ENCODE measurements around the gene PCP4.
"Not testable (repeated sequence)": the region's sequence is repeated elsewhere in the genome, so short reads cannot be mapped to it uniquely, and the experiment has no call there.

PCP4 gene

GRCh38 chr21:39866093-39866492 is 1.1 kb upstream of the PCP4 start:
- DNase-seq = no peak

- peak; percentile 47 for DNase-seq
These were observed 2.0 kb downstream of the PCP4 start for GRCh38 chr21:39869141-39869818.

- DNase-seq = no peak
These were observed 6.4 kb downstream of the PCP4 start for GRCh38 chr21:39873687-39874086.

- DNase-seq = no peak
These were observed 7.0 kb downstream of the PCP4 start for GRCh38 chr21:39874206-39874605.

GRCh38 chr21:39874759-39875158 is 7.5 kb downstream of the PCP4 start:
- peak; percentile 75 for DNase-seq

GRCh38 chr21:39881661-39882060 is 14.4 kb downstream of the PCP4 start:
- no peak for DNase-seq

GRCh38 chr21:39882151-39882838 is 15.1 kb downstream of the PCP4 start:
- DNase-seq = no peak

GRCh38 chr21:39882839-39883195 is 15.6 kb downstream of the PCP4 start:
- DNase-seq = no peak

- DNase-seq = peak; percentile 90
These were observed 18.0 kb downstream of the PCP4 start for GRCh38 chr21:39885119-39885848.

- no peak for DNase-seq
These were observed 21.6 kb downstream of the PCP4 start for GRCh38 chr21:39888848-39889247.

GRCh38 chr21:39891111-39891510 is 23.9 kb downstream of the PCP4 start:
- no peak for DNase-seq

- not testable (repeated sequence) for DNase-seq
These were observed 24.6 kb downstream of the PCP4 start for GRCh38 chr21:39891863-39892262.

- no peak for DNase-seq
These were observed 33.3 kb downstream of the PCP4 start for GRCh38 chr21:39900491-39900890.

- no peak for DNase-seq
These were observed 33.7 kb downstream of the PCP4 start for GRCh38 chr21:39900911-39901310.

- no peak for DNase-seq
These were observed 35.7 kb downstream of the PCP4 start for GRCh38 chr21:39902986-39903385.

GRCh38 chr21:39904457-39904856 is 37.2 kb downstream of the PCP4 start:
- no peak for DNase-seq

GRCh38 chr21:39908265-39908923 is 41.2 kb downstream of the PCP4 start:
- DNase-seq = no peak

- peak; percentile 14 for DNase-seq
These were observed 44.3 kb downstream of the PCP4 start for GRCh38 chr21:39911286-39912199.

GRCh38 chr21:39913706-39914305 is 46.6 kb downstream of the PCP4 start:
- DNase-seq = no peak

GRCh38 chr21:39915881-39916280 is 48.6 kb downstream of the PCP4 start:
- no peak for DNase-seq

GRCh38 chr21:39918558-39918957 is 51.3 kb downstream of the PCP4 start:
- no peak for DNase-seq

- DNase-seq = no peak
These were observed 56.2 kb downstream of the PCP4 start for GRCh38 chr21:39923476-39923875.
